Stimulated activated naive CD8-positive, alpha-beta T cell treated with anti-CD3 and anti-CD28 coated beads, Interleukin-15, Interleukin-2, amounts not matched to agents 100 ng/mL and 50 ng/mL, for 24 hours (primary cell): ENCODE measurements around the gene AMH.

Experiments used
- H3K27ac Mint-ChIP-seq: one replicate; pipeline ENCODE4 v1.8.0; 2021; ENCODE audit warnings: mild to moderate bottlenecking, mixed read lengths
- H3K27me3 Mint-ChIP-seq: one replicate; pipeline ENCODE4 v1.8.0; 2021; ENCODE audit warnings: mixed read lengths
- H3K36me3 Mint-ChIP-seq: one replicate; pipeline ENCODE4 v1.8.0; 2021; ENCODE audit warnings: low read depth, mixed read lengths
- H3K4me1 Mint-ChIP-seq: one replicate; pipeline ENCODE4 v1.8.0; 2021; ENCODE audit warnings: low read depth, mixed read lengths
- H3K4me3 Mint-ChIP-seq: one replicate; pipeline ENCODE4 v1.8.0; 2021; ENCODE audit warnings: mild to moderate bottlenecking, mixed read lengths
- H3K9me3 Mint-ChIP-seq: one replicate; pipeline ENCODE4 v1.8.0; 2021; ENCODE audit warnings: mixed read lengths

The AMH gene

GRCh38 chr19:2228157-2229030 is 20.7 kb upstream of the AMH start:
- no peak overlapping the region for H3K4me3 Mint-ChIP-seq
- H3K27me3 Mint-ChIP-seq: no peaks in the 10 kb centered on the region
- H3K27ac Mint-ChIP-seq: no peak overlapping the region
- peaks cover 39% of the 10 kb centered on the region for H3K36me3 Mint-ChIP-seq
- no peaks in the 10 kb centered on the region for H3K9me3 Mint-ChIP-seq
- peaks cover 11% of the 10 kb centered on the region for H3K4me1 Mint-ChIP-seq

GRCh38 chr19:2229103-2230032 is 19.8 kb upstream of the AMH start:
- no peaks in the 10 kb centered on the region for H3K27me3 Mint-ChIP-seq
- peaks cover 36% of the 10 kb centered on the region for H3K36me3 Mint-ChIP-seq
- H3K27ac Mint-ChIP-seq: no peak overlapping the region
- no peaks in the 10 kb centered on the region for H3K9me3 Mint-ChIP-seq
- peaks cover 10% of the 10 kb centered on the region for H3K4me1 Mint-ChIP-seq
- no peak overlapping the region for H3K4me3 Mint-ChIP-seq

GRCh38 chr19:2230033-2230531 is 19.0 kb upstream of the AMH start:
- H3K36me3 Mint-ChIP-seq: peaks cover 31% of the 10 kb centered on the region
- H3K27ac Mint-ChIP-seq: peak overlapping the region; percentile 3

GRCh38 chr19:2230807-2231533 is 18.2 kb upstream of the AMH start:
- Mint-ChIP-seq H3K36me3 (peaks cover 26% of the 10 kb centered on the region), H3K4me1 (peaks cover 19% of the 10 kb centered on the region), H3K27me3 (no peaks in the 10 kb centered on the region), H3K4me3 (no peak overlapping the region), H3K27ac (no peak overlapping the region), H3K9me3 (no peaks in the 10 kb centered on the region)

More at GRCh38 chr19:2230033-2230531, 19.0 kb upstream of the AMH start:
- Mint-ChIP-seq H3K9me3 (no peaks in the 10 kb centered on the region), H3K27me3 (no peaks in the 10 kb centered on the region), H3K4me3 (no peak overlapping the region), H3K4me1 (peaks cover 17% of the 10 kb centered on the region)

- peak overlapping the region; percentile 65 for H3K27ac Mint-ChIP-seq
- peaks cover 31% of the 10 kb centered on the region for H3K36me3 Mint-ChIP-seq
Measured at GRCh38 chr19:2231621-2232221, 17.4 kb upstream of the AMH start.

GRCh38 chr19:2232286-2233151 is 16.6 kb upstream of the AMH start:
- Mint-ChIP-seq H3K27ac (peak overlapping the region; percentile 70), H3K9me3 (no peaks in the 10 kb centered on the region), H3K27me3 (peaks cover 4% of the 10 kb centered on the region), H3K4me1 (peaks cover 28% of the 10 kb centered on the region), H3K36me3 (peaks cover 35% of the 10 kb centered on the region), H3K4me3 (no peak overlapping the region)

More at GRCh38 chr19:2231621-2232221, 17.4 kb upstream of the AMH start:
- Mint-ChIP-seq H3K4me3 (no peak overlapping the region), H3K9me3 (no peaks in the 10 kb centered on the region), H3K27me3 (peaks cover 4% of the 10 kb centered on the region), H3K4me1 (peaks cover 25% of the 10 kb centered on the region)

- Mint-ChIP-seq H3K27me3 (peaks cover 4% of the 10 kb centered on the region), H3K36me3 (peaks cover 47% of the 10 kb centered on the region), H3K4me1 (peaks cover 40% of the 10 kb centered on the region), H3K9me3 (no peaks in the 10 kb centered on the region), H3K4me3 (peak overlapping the region; percentile 98), H3K27ac (peak overlapping the region; percentile 32)
Measured at GRCh38 chr19:2233601-2234280, 15.4 kb upstream of the AMH start.

- peak overlapping the region; percentile 89 for H3K27ac Mint-ChIP-seq
- peaks cover 52% of the 10 kb centered on the region for H3K4me1 Mint-ChIP-seq
- no peaks in the 10 kb centered on the region for H3K9me3 Mint-ChIP-seq
- peaks cover 4% of the 10 kb centered on the region for H3K27me3 Mint-ChIP-seq
- H3K4me3 Mint-ChIP-seq: peak overlapping the region; percentile 98
- peaks cover 52% of the 10 kb centered on the region for H3K36me3 Mint-ChIP-seq
Measured at GRCh38 chr19:2234996-2235380, 14.1 kb upstream of the AMH start.

- H3K36me3 Mint-ChIP-seq: peaks cover 52% of the 10 kb centered on the region
- H3K4me1 Mint-ChIP-seq: peaks cover 57% of the 10 kb centered on the region
- H3K4me3 Mint-ChIP-seq: peak overlapping the region; percentile 98
- H3K27me3 Mint-ChIP-seq: peaks cover 4% of the 10 kb centered on the region
- H3K9me3 Mint-ChIP-seq: no peaks in the 10 kb centered on the region
- peak overlapping the region; percentile 89 for H3K27ac Mint-ChIP-seq
Measured at GRCh38 chr19:2235381-2236063, 13.6 kb upstream of the AMH start.

GRCh38 chr19:2236064-2236313 is 13.1 kb upstream of the AMH start:
- peaks cover 4% of the 10 kb centered on the region for H3K27me3 Mint-ChIP-seq
- peaks cover 62% of the 10 kb centered on the region for H3K4me1 Mint-ChIP-seq
- peak overlapping the region; percentile 99 for H3K27ac Mint-ChIP-seq
- H3K9me3 Mint-ChIP-seq: no peaks in the 10 kb centered on the region
- H3K36me3 Mint-ChIP-seq: peaks cover 55% of the 10 kb centered on the region
- H3K4me3 Mint-ChIP-seq: peak overlapping the region; percentile 98

- no peaks in the 10 kb centered on the region for H3K9me3 Mint-ChIP-seq
- H3K4me1 Mint-ChIP-seq: peaks cover 67% of the 10 kb centered on the region
- H3K27ac Mint-ChIP-seq: peak within 1 kb of the TSS; percentile 99
- H3K4me3 Mint-ChIP-seq: peak within 1 kb of the TSS; percentile 98
- H3K27me3 Mint-ChIP-seq: peaks cover 4% of the 10 kb centered on the region
- H3K36me3 Mint-ChIP-seq: peaks cover 57% of the 10 kb centered on the region
Measured at GRCh38 chr19:2236314-2237050, 12.6 kb upstream of the AMH start, which contains the start of the genes PLEKHJ1 and SF3A2. Gene PLEKHJ1, minus strand, starts transcription at chr19:2236329. Its CDS starts 81 bp downstream, at chr19:2236248. Gene SF3A2, plus strand, starts transcription at chr19:2236824. Its CDS starts 6,595 bp downstream, at chr19:2243419.
